ENCODE results near the gene USP9Y. TPM values are rescaled to one million over a fixed set of nuclear protein-coding genes. Genes with fewer than 3 reads are reported as not detected.

The USP9Y gene
- 12.4 and 14.5 TPM in 2 replicates for total RNA-seq (2014; rRNA removed; shearing (Covaris generic))
- total RNA-seq (2022) = 14.9 and 15.6 TPM in 2 replicates
- Bru-seq, nascent RNA = percentile 66 among the genes with signal in this experiment
- percentile 66 among the genes with signal in this experiment for BruChase-seq, experiment 1, labeled RNA remaining after a 6-hour chase
- percentile 69 among the genes with signal in this experiment for BruChase-seq, experiment 2, labeled RNA remaining after a 2-hour chase
- long read RNA-seq, partial matches to known transcripts = 3 of 18 reads
- long read RNA-seq, other reads (novel, unspliced or antisense) = 15 of 18 reads

- no TSS peak for BruUV-seq (replicated peaks)
- H3K9me3 ChIP-seq (ENCODE audit: low read length) = no peaks in the 10 kb centered on the region
- no peaks in the 10 kb centered on the region for H3K4me1 ChIP-seq (ENCODE audit: insufficient read depth, low read length, poor library complexity, severe bottlenecking)
- no peak for DNase-seq (ENCODE audit: low spot score)
- H3K27ac ChIP-seq (ENCODE audit: low read depth, low read length, poor library complexity, severe bottlenecking) = no peak within 1 kb of the TSS
- CTCF ChIA-PET (ENCODE audit: unreplicated experiment) = no interaction called here
- peaks cover 28% of the 10 kb centered on the region for H3K36me3 ChIP-seq (ENCODE audit: insufficient read depth, low read length)
- no peaks in the 10 kb centered on the region for H4K20me1 ChIP-seq (ENCODE audit: insufficient read depth, low read length)
- no peak within 1 kb of the TSS for H2AFZ ChIP-seq (ENCODE audit: low read length)
- intact Hi-C loops (cut with micrococcal nuclease; ENCODE audit: unreplicated experiment) = no loop called here
- TF ChIP-seq CTCF (conservative IDR thresholded peaks at IDR 0.05; ENCODE audit: low read length) (no peak), EZH2phosphoT487 (IDR thresholded peaks at IDR 0.05; ENCODE audit: borderline replicate concordance, low read depth, low read length) (no peak)
- no peaks in the 10 kb centered on the region for H3K79me2 ChIP-seq (ENCODE audit: insufficient read depth, low read depth, low read length)
- no peak within 1 kb of the TSS for H3K4me2 ChIP-seq (ENCODE audit: low read length)
- no peaks in the 10 kb centered on the region for H3K9me2 ChIP-seq (ENCODE audit: insufficient read depth, low read length)
- POLR2A ChIA-PET = no interaction called here
- no peak within 1 kb of the TSS for H3K4me3 ChIP-seq (ENCODE audit: low read depth, low read length, poor library complexity, severe bottlenecking)
Observed at GRCh38 chrY:12701181-12701695, at the start of gene USP9Y. Gene USP9Y (plus strand): TSS chrY:12701231. CDS start chrY:12709448, 8,217 bp downstream.

- no TSS peak for BruUV-seq (replicated peaks)
- Histone ChIP-seq H4K20me1 (ENCODE audit: insufficient read depth, low read length) (no peaks in the 10 kb centered on the region), H3K9me2 (ENCODE audit: insufficient read depth, low read length) (no peaks in the 10 kb centered on the region), H3K79me2 (ENCODE audit: insufficient read depth, low read depth, low read length) (no peaks in the 10 kb centered on the region), H3K9me3 (ENCODE audit: low read length) (no peaks in the 10 kb centered on the region), H3K4me1 (ENCODE audit: insufficient read depth, low read length, poor library complexity, severe bottlenecking) (no peaks in the 10 kb centered on the region), H3K4me2 (ENCODE audit: low read length) (no peak overlapping the region), H3K27ac (ENCODE audit: low read depth, low read length, poor library complexity, severe bottlenecking) (no peak overlapping the region), H3K4me3 (ENCODE audit: low read depth, low read length, poor library complexity, severe bottlenecking) (no peak overlapping the region), H2AFZ (ENCODE audit: low read length) (no peak overlapping the region), H3K36me3 (ENCODE audit: insufficient read depth, low read length) (no peaks in the 10 kb centered on the region)
- intact Hi-C loops (cut with micrococcal nuclease; ENCODE audit: unreplicated experiment) = no loop called here
- TF ChIP-seq CTCF (conservative IDR thresholded peaks at IDR 0.05; ENCODE audit: low read length) = no peak
- TF ChIP-seq EZH2phosphoT487 (IDR thresholded peaks at IDR 0.05; ENCODE audit: borderline replicate concordance, low read depth, low read length) = no peak
- no peak for DNase-seq (ENCODE audit: low spot score)
- ChIA-PET POLR2A (interaction anchor here (1.0 kb wide), 1 partner anchor 10 kb away, joined by 3 read pairs; no protein-coding TSS in a partner anchor), CTCF (ENCODE audit: unreplicated experiment) (no interaction called here)
Observed at GRCh38 chrY:12651621-12652036, 49.4 kb upstream of the USP9Y start.

Measured in OCI-LY7 (cell line).